HAP-1 (cell line): ENCODE results near the gene PTP4A2.
"Not testable (repeated sequence)": the region's sequence is repeated elsewhere in the genome, so short reads cannot be mapped to it uniquely, and the experiment has no call there.

Experiments used
- DNase-seq, 2 experiments: peaks; one replicate each; pipeline ENCODE4 v3.0.0-alpha.2; 2016 to 2020; ENCODE audit warnings: low spot score in 2 of 2
- H3K27me3 ChIP-seq: fragments of 250-450 bp; sonication (Bioruptor Pico); 2 replicates; pipeline ENCODE4 v1.5.1; 2020; ENCODE audit warnings: low read depth, mild to moderate bottlenecking, moderate library complexity
- H3K36me3 ChIP-seq: fragments of 250-450 bp; sonication (Bioruptor Pico); replicated peaks from 2 replicates; pipeline ENCODE4 v1.5.1; 2020; ENCODE audit warnings: mild to moderate bottlenecking
- H3K4me1 ChIP-seq: fragments of 250-450 bp; sonication (Bioruptor Pico); 2 replicates; pipeline ENCODE4 v1.5.1; 2020; ENCODE audit warnings: mild to moderate bottlenecking
- H3K4me3 ChIP-seq: fragments of 250-450 bp; sonication (Bioruptor Pico); 2 replicates; pipeline ENCODE4 v1.5.1; 2020; ENCODE audit warnings: mild to moderate bottlenecking, moderate library complexity
- H3K9me3 ChIP-seq: fragments of 250-450 bp; sonication (Bioruptor Pico); 2 replicates; pipeline ENCODE4 v1.5.1; 2020; ENCODE audit warnings: mild to moderate bottlenecking, moderate library complexity
- in situ Hi-C: fragments of 300-500 bp; cut with MboI; formaldehyde crosslinking; loops from 3 replicates; pipeline ENCODE4 v1.14.3; 2020; ENCODE audit warnings: low sequenced_read_pairs, inconsistent platforms, mixed read lengths

Gene PTP4A2

DNA sequence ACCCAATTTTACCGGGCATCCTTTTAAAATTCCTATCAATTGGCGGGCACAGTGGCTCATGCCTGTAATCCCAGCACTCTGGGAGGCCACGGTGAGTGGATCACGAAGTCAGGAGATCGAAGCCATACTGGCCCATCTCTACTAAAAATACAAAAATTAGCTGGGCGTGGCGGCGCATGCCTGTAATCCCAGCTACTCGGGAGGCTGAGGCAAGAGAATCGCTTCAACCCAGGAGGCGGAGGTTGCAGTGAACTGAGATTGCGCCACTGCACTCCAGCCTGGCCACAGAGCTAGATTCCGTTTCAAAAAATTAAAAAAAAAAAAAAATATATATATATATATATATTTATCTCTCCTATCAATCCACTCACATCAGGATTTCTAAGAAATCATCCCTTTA is 12.3 kb downstream of the PTP4A2 start:
- H3K4me1 ChIP-seq = peaks cover 65% of the 10 kb centered on the region
- in situ Hi-C loops, H3K4me3 ChIP-seq, DNase-seq, H3K36me3 ChIP-seq, H3K9me3 ChIP-seq, H3K27me3 ChIP-seq: not testable (repeated sequence)

DNA sequence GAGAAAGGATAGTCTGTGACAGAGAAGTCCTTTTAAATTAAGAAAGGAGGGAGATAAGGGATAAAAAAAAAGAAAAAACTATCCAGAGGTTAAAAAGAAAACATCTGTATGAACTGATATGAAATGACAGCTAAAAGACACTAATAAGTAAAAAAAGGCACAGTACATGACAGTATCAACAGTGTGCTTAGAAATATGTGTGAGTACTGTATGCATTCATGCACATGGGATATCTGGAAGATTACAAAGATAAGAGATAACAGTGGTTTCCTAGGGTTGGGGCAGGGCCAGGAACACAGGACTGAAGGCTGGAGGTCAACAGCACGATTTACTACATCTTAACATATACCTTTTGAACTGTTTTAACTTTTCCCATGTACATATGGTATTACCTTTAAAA is 13.3 kb downstream of the PTP4A2 start:
- no peaks in the 10 kb centered on the region for H3K9me3 ChIP-seq
- H3K4me1 ChIP-seq = peaks cover 58% of the 10 kb centered on the region
- no peaks in the 10 kb centered on the region for H3K27me3 ChIP-seq
- H3K36me3 ChIP-seq = no peaks in the 10 kb centered on the region
- in situ Hi-C loops = no loop called here
- no peak overlapping the region for H3K4me3 ChIP-seq
- DNase-seq = no peak

DNA sequence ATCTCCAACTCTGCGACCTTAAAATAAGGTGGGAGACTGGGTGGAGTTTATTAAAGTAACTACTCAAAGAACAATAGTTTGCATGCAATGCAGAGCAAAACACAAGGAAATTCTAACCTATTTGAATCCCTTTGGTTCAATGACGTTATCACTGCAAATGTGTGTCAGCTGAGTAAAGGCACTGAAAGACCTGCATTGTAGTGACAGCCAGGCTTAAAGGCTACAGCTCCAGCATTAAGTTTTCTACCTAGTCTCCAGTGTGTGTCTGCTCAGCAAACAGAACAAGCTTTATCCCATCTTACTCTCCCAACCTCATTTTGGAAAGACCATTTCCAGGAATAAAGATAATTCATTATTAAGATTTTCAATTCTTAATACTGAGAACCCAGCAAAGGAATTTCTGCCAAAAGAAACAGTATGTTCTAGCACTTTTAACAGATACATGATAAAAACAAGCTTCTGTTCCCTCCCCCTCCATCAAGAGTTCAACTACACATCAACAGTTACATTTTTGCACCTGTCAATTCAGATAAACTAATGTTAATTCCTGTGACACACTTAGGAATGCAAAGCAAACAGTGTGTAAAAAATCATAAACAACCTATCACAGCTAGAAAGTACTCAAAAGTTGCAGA is 14.2 kb downstream of the PTP4A2 start:
- H3K27me3 ChIP-seq = no peaks in the 10 kb centered on the region
- in situ Hi-C loops = no loop called here
- H3K4me3 ChIP-seq = no peak overlapping the region
- 0 out of 2 replicates have a peak, but pooled peaks cover 4% of the 10 kb centered on the region for H3K36me3 ChIP-seq
- H3K4me1 ChIP-seq = peaks cover 51% of the 10 kb centered on the region
- no peak for DNase-seq
- no peaks in the 10 kb centered on the region for H3K9me3 ChIP-seq

DNA sequence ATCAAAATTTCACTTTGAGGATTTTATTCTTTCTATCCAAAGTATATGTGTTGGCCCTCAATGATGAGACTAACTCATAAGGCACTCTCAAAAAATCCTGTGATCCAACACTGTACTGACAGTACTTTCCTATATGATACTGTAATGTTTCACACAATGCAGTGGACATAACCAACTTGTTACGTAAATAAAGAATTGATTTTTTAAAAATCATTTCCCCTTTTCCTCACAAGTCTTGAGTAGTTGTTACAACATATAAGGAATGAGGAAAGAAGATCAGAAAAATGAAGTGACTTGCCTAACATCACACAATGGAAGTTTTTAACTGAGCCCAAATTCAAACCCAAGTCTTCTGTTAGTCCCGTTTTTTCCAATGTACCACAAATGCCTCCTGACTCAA is 17.2 kb downstream of the PTP4A2 start:
- DNase-seq = no peak
- H3K4me3 ChIP-seq = no peak overlapping the region
- peaks cover 16% of the 10 kb centered on the region for H3K36me3 ChIP-seq
- no peaks in the 10 kb centered on the region for H3K27me3 ChIP-seq
- in situ Hi-C loops = no loop called here
- H3K4me1 ChIP-seq = peaks cover 32% of the 10 kb centered on the region
- no peaks in the 10 kb centered on the region for H3K9me3 ChIP-seq

DNA sequence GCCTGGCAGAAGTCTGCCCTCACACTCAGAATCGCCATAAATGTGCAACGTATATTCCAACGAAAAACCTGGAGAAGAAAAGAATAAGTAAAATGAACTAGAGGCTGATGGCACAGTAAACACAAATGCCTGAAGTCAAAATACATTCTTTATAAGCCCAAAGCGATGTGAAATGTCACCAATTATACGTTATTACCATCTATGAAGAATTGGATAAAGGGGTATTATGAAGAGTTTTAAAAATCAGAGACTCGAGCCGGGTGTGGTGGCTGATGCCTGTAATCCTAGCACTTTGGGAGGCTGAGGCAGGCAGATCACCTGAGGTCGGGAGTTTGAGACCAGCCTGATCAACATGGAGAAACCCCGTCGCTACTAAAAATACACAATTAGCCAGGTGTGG is 18.6 kb downstream of the PTP4A2 start:
- Histone ChIP-seq H3K4me3 (no peak overlapping the region), H3K9me3 (no peaks in the 10 kb centered on the region), H3K27me3 (no peaks in the 10 kb centered on the region), H3K36me3 (peaks cover 23% of the 10 kb centered on the region), H3K4me1 (peaks cover 25% of the 10 kb centered on the region)
- no peak for DNase-seq
- in situ Hi-C loops = no loop called here

DNA sequence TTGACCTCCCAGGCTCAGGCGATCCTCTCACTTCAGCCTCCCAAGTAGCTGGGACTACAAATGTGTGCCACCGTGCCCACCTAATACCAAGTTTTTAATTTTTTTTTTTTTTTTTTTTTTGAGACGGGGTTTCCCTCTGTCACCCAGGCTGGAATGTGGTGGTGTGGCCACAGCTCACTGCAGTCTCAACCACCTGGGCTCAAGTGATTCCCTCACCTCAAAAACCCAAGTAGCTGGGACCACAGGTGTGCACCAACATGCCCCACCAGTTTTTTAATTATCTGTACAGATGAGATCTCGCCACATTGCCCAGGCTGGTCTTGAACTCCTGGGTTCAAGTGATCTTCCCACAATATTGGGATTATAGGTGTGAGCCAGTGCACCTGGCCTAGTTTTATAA is 22.7 kb downstream of the PTP4A2 start:
- in situ Hi-C loops = no loop called here
- no peak overlapping the region for H3K4me3 ChIP-seq
- peaks cover 52% of the 10 kb centered on the region for H3K36me3 ChIP-seq
- H3K27me3 ChIP-seq = no peaks in the 10 kb centered on the region
- DNase-seq = no peak
- no peaks in the 10 kb centered on the region for H3K4me1 ChIP-seq
- H3K9me3 ChIP-seq = no peaks in the 10 kb centered on the region

DNA sequence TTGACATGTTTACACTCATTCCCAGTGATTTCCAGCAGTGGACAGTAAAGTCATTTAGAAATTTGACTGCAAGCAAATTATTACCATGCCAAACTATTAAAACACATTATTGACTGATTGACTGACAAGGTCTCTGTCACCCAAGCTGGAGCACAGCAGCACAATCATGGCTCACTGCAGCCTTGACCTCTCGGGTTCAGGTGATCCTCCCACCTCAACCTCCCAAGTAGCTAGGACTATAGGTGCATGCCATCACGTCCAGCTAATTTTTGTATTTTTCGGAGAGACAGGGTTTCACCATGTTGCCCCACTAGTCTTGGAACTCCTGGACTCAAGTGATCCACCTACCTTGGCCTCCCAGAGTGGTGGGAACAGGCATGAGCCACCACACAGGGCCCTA is 24.2 kb downstream of the PTP4A2 start:
- peaks cover 59% of the 10 kb centered on the region for H3K36me3 ChIP-seq

DNA sequence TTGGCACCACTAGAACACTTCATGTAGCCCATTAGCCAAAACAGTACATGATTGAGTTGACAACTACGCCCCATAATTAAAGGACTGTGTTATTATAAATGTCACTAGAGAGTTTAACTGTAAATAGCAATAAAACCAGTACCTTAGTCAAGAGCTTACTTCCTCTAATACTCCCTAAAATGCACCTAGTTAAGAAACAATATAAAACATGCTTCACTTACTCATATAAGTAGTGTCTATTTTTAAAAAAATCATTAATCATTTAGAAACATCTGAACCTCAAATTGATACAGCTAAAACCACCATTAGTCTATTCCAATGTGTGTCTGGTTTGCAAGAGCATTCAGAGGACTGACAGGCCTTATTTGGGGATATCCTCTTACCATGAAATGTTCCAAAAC is 25.3 kb downstream of the PTP4A2 start:
- no peak for DNase-seq
- Histone ChIP-seq H3K27me3 (no peaks in the 10 kb centered on the region), H3K36me3 (peaks cover 61% of the 10 kb centered on the region), H3K4me3 (no peak overlapping the region), H3K4me1 (no peaks in the 10 kb centered on the region), H3K9me3 (no peaks in the 10 kb centered on the region)
- in situ Hi-C loops = no loop called here

More for the DNA sequence above, 24.2 kb downstream of the PTP4A2 start:
- in situ Hi-C loops = no loop called here
- H3K4me3 ChIP-seq = no peak overlapping the region
- no peaks in the 10 kb centered on the region for H3K9me3 ChIP-seq
- H3K4me1 ChIP-seq = no peaks in the 10 kb centered on the region
- H3K27me3 ChIP-seq = no peaks in the 10 kb centered on the region
- DNase-seq = no peak

DNA sequence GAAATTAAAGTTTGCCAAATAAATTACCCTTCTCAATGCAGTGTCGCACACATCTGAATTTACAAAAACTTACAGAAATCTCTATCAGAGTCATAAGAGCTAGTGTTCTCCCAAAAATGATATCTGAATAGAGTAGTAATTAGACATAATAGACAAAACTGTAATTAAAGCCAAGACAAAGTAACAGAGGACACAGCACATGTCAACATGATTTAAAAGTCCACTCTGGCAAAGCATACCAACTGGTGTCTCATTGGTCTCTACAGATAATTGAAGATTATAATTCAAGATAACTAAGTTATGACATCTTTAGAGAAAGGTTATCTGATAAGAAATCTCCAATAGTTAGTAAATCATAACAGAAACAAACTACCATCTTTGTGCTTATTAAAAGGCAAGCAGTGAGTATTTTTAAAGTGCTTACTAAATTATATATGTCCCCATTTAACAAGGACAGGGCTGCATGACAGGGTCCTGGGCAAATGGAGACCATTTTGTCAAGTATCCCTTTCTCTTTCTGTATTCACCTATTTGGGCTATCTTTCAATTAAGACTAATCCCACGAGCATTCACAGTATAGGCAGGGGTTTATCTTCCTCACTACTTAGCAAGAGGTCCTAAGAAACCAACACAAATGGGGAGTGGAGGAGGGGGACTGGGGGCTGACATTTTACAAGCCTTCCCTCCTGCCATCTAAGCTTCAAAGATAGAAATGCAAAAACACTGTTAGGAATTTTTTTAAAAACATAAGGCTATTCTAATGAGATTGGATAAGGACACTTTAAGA is 26.0 kb downstream of the PTP4A2 start:
- in situ Hi-C loops = no loop called here
- Histone ChIP-seq H3K36me3 (peaks cover 64% of the 10 kb centered on the region), H3K9me3 (no peaks in the 10 kb centered on the region), H3K4me1 (no peaks in the 10 kb centered on the region), H3K4me3 (no peak overlapping the region), H3K27me3 (no peaks in the 10 kb centered on the region)
- DNase-seq = no peak

DNA sequence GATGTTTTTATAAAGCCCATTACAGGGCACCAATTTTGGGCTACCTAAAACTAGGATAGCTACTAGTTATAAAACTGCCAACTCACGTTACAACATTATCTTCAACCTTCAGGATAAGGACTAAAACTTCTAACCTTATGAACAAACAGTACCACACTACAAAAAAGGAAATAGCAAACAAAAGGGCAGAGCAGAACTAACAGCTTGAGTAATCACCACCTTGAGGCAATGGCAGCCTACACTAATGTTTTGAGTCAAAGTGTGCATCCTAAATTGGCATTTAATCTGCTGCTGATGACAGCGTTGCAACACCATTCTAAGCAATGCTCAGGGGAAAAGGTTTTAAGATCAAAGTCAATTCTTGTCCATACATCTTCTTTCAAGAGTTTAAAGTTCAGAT is 27.2 kb downstream of the PTP4A2 start:
- H3K36me3 ChIP-seq = peaks cover 57% of the 10 kb centered on the region
- H3K4me1 ChIP-seq = no peaks in the 10 kb centered on the region

DNA sequence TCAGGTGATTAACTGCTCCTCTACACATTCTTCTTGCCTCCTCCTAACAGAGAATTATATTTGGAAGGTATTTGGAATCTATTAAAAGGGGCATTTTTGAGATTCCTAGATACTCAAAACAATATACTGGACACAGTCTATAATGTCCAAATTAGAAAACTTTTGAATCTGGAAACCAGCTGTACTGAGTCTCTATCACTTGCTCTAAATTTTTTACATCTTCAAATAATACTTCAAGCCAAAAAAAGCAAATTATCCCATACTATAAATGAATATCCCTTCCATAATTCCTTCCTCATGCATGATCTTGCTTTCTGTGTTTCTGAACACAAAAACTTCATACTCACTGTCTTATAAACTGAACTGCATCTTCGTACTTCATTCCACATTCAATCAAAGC is 28.5 kb downstream of the PTP4A2 start:
- no peaks in the 10 kb centered on the region for H3K9me3 ChIP-seq
- DNase-seq = no peak
- H3K27me3 ChIP-seq = no peaks in the 10 kb centered on the region
- no peaks in the 10 kb centered on the region for H3K4me1 ChIP-seq
- no peak overlapping the region for H3K4me3 ChIP-seq
- peaks cover 52% of the 10 kb centered on the region for H3K36me3 ChIP-seq
- in situ Hi-C loops = no loop called here

More for the DNA sequence above, 27.2 kb downstream of the PTP4A2 start:
- no peak overlapping the region for H3K4me3 ChIP-seq
- H3K9me3 ChIP-seq = no peaks in the 10 kb centered on the region
- H3K27me3 ChIP-seq = no peaks in the 10 kb centered on the region
- in situ Hi-C loops = no loop called here
- no peak for DNase-seq

DNA sequence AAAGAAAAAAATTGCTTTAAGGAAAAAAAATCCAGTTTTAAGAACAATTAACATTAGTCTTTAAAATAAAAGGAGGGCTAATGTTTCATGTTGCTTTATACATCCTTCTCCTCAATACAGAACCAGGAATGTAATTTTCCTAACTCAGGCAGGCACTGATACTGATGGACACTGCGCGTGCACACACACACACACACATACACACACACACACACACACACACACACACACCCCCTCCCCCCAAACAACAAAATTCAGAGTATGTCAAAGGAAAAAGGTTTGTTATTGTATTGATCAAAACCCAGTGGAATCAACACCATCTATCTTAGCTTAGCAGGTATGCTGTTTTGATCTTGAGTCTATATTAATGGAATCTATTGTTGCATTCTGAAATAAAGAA is 31.6 kb downstream of the PTP4A2 start:
- Histone ChIP-seq H3K36me3 (peaks cover 31% of the 10 kb centered on the region), H3K9me3 (no peaks in the 10 kb centered on the region), H3K27me3 (no peaks in the 10 kb centered on the region), H3K4me1 (no peaks in the 10 kb centered on the region), H3K4me3 (no peak overlapping the region)
- in situ Hi-C loops = no loop called here
- DNase-seq = no peak

DNA sequence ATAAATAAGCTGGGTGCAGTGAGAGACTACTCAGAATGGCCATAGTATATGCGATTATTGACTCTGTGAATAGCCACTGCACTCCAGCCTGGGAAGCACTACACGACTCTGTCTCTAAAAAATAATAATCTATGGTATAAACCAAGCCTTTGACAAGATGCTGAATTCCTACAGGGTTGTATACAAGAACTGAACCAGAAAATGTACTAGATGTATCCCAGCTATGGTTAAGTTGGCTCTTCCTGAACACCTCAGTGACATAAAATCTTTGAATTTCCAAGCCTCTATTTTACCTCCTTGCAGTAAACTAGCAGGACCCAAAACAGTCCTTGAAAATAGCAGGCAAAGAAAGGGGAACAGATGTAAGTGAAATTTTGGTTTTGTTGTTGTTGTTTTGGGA is 32.5 kb downstream of the PTP4A2 start:
- H3K9me3 ChIP-seq = no peaks in the 10 kb centered on the region
- H3K36me3 ChIP-seq = peaks cover 22% of the 10 kb centered on the region
- in situ Hi-C loops = no loop called here
- no peaks in the 10 kb centered on the region for H3K4me1 ChIP-seq
- H3K27me3 ChIP-seq = no peaks in the 10 kb centered on the region
- H3K4me3 ChIP-seq = no peak overlapping the region
- no peak for DNase-seq

DNA sequence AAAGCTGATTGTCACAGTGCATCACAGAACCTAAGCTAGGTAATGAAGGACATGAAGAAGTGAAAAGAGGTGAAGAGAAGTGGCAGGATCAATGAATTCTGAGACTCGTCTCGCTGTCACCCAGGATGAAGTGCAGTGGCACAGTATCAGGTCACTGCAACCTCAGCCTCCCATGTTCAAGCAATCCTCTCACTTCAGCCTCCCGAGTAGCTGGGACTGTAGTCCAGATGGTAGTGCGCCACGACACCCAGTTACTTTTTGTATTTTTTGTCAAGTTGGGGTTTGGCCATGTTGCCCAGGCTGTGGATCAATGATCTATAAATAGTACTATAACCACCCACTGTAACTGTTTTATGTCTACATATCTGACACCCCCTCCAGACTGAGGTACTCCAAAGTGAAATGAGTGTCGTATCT is 33.1 kb downstream of the PTP4A2 start:
- no peak for DNase-seq
- no peaks in the 10 kb centered on the region for H3K27me3 ChIP-seq
- peaks cover 19% of the 10 kb centered on the region for H3K36me3 ChIP-seq
- no peaks in the 10 kb centered on the region for H3K4me1 ChIP-seq
- H3K4me3 ChIP-seq = no peak overlapping the region
- in situ Hi-C loops = no loop called here
- no peaks in the 10 kb centered on the region for H3K9me3 ChIP-seq
